HepG2 (cell line): ENCODE results near the gene KMT2E. TPM values are rescaled to one million over a fixed set of nuclear protein-coding genes. Genes with fewer than 3 reads are reported as not detected.

Experiments
- ELF1 ChIP-seq: sonication (generic); formaldehyde crosslinking; IDR thresholded peaks from 2 replicates; pipeline ENCODE4 v1.4.0; 2020; ENCODE audit warnings: missing genetic modification reagents
- EP300 ChIP-seq, 3 experiments: sonication (generic) in 1 of 3; formaldehyde crosslinking in 1 of 3; IDR thresholded peaks; 2 replicates each; pipeline versions ENCODE4 v1.5.1 to v1.6.1; 2011 to 2020; ENCODE audit warnings: low read depth in 2 of 3, low read length in 2 of 3, borderline replicate concordance in 1 of 3, improper control_type of control experiment in 1 of 3, mild to moderate bottlenecking in 1 of 3, missing genetic modification reagents in 1 of 3, moderate library complexity in 1 of 3
- HOXA3 ChIP-seq: sonication (generic); formaldehyde crosslinking; IDR thresholded peaks from 2 replicates; pipeline ENCODE4 v1.5.0; 2020; ENCODE audit warnings: missing genetic modification reagents
- IKZF1 ChIP-seq: fragments of 450-650 bp; IDR thresholded peaks from 2 replicates; pipeline ENCODE4 v1.7.1; 2016
- MAFG ChIP-seq: sonication (generic); formaldehyde crosslinking; IDR thresholded peaks from 2 replicates; pipeline ENCODE4 v1.5.1; 2020; ENCODE audit warnings: mild to moderate bottlenecking, missing genetic modification reagents
- NFYC ChIP-seq: IDR thresholded peaks from 2 replicates; pipeline ENCODE4 v1.6.1; 2016; ENCODE audit warnings: missing genetic modification reagents, missing compliant biosample characterization
- NR1H2 ChIP-seq: sonication (generic); formaldehyde crosslinking; IDR thresholded peaks from 2 replicates; pipeline ENCODE4 v1.8.1; 2022; ENCODE audit warnings: low read depth, missing genetic modification reagents, borderline replicate concordance
- PRPF4 ChIP-seq: fragments of 200-400 bp; formaldehyde crosslinking; IDR thresholded peaks from 2 replicates; pipeline ENCODE4 v1.6.1; 2016; ENCODE audit warnings: low read length, low read depth; ENCODE audit not compliant: poor library complexity, severe bottlenecking
- SALL2 ChIP-seq: sonication (generic); formaldehyde crosslinking; IDR thresholded peaks from 2 replicates; pipeline ENCODE4 v1.8.1; 2023; ENCODE audit warnings: mild to moderate bottlenecking, missing genetic modification reagents, inconsistent platforms
- TMF1 ChIP-seq: sonication (generic); formaldehyde crosslinking; IDR thresholded peaks from 2 replicates; pipeline ENCODE4 v1.8.1; 2022; ENCODE audit warnings: low read depth, missing genetic modification reagents
- ZBTB20 ChIP-seq: sonication (generic); formaldehyde crosslinking; IDR thresholded peaks from 2 replicates; pipeline ENCODE4 v1.8.1; 2023; ENCODE audit warnings: missing genetic modification reagents, low read depth, mild to moderate bottlenecking, borderline replicate concordance
- ZFP41 ChIP-seq: sonication (generic); formaldehyde crosslinking; IDR thresholded peaks from 2 replicates; pipeline ENCODE4 v1.4.0; 2020; ENCODE audit warnings: mild to moderate bottlenecking, missing genetic modification reagents, borderline replicate concordance
- ZKSCAN5 ChIP-seq: sonication (generic); formaldehyde crosslinking; IDR thresholded peaks from 2 replicates; pipeline ENCODE4 v1.5.1; 2020; ENCODE audit warnings: mild to moderate bottlenecking, missing genetic modification reagents
- ZMYM4 ChIP-seq: sonication (generic); formaldehyde crosslinking; IDR thresholded peaks from 2 replicates; pipeline ENCODE4 v1.8.1; 2023; ENCODE audit warnings: mild to moderate bottlenecking, missing genetic modification reagents
- ZNF280D ChIP-seq: sonication (generic); formaldehyde crosslinking; IDR thresholded peaks from 2 replicates; pipeline ENCODE4 v1.5.1; 2020; ENCODE audit warnings: mild to moderate bottlenecking, missing genetic modification reagents
- ZNF512 ChIP-seq: sonication (generic); formaldehyde crosslinking; IDR thresholded peaks from 2 replicates; pipeline ENCODE4 v1.4.0; 2020; ENCODE audit warnings: mild to moderate bottlenecking, missing genetic modification reagents
- ZNF552 ChIP-seq: sonication (generic); formaldehyde crosslinking; IDR thresholded peaks from 2 replicates; pipeline ENCODE4 v1.9.0; 2022; ENCODE audit warnings: missing genetic modification reagents, mild to moderate bottlenecking, borderline replicate concordance
- ZNF629 ChIP-seq: sonication (generic); formaldehyde crosslinking; conservative IDR thresholded peaks from 2 replicates; pipeline ENCODE4 v1.5.0; 2020; ENCODE audit warnings: missing genetic modification reagents
- ZXDC ChIP-seq: sonication (generic); formaldehyde crosslinking; IDR thresholded peaks from 2 replicates; pipeline ENCODE4 v1.5.0; 2020; ENCODE audit warnings: mild to moderate bottlenecking, missing genetic modification reagents
- polyA plus RNA-seq, 8 experiments: library from polyadenylated mRNA; depleted of rRNA in 3 of 8; stranded (reverse) in 7 of 8; unstranded in 1 of 8; fragments of >200 nt; fragmentation: Illumina TruSeq in 4 of 8; extraction: Trizol in 4 of 8; gene quantifications; 2 replicates each; pipeline versions ENCODE4 v1.2.1 to v1.2.3, GENCODE V29; 2011 to 2016; ENCODE audit warnings: low read depth in 4 of 8, missing spikeins in 1 of 8, mixed read lengths in 1 of 8; ENCODE audit not compliant: insufficient read depth in 1 of 8
- total RNA-seq, 5 experiments: library from RNA; depleted of rRNA; stranded (reverse); fragments of >200 nt; fragmentation: Illumina TruSeq; extraction: Trizol; gene quantifications; 2 replicates each; pipeline ENCODE4 v1.2.3, GENCODE V29; 2016; ENCODE audit warnings: low read depth in 1 of 5

KMT2E gene
- total and polyA plus RNA-seq, 2 of the 13 experiments (the other 11 are each of a cell fraction or from before 2014, with no cell fraction given): 6.3 to 24.4 TPM

- TF ChIP-seq PRPF4: peak; percentile 36
- no peak for TF ChIP-seq ZNF629 (CRISPR knock-in tag)
- no peak for TF ChIP-seq NFYC
- TF ChIP-seq MAFG (CRISPR knock-in tag): no peak
- TF ChIP-seq ZFP41 (CRISPR knock-in tag): no peak
- TF ChIP-seq ZBTB20 (CRISPR knock-in tag): peak; percentile 74; the same call in 1 of the 2 replicates
- TF ChIP-seq ELF1 (CRISPR knock-in tag): no peak
- TF ChIP-seq SALL2 (CRISPR knock-in tag): peak; percentile 92
- TF ChIP-seq IKZF1: no peak
- peak; percentile 89 for TF ChIP-seq TMF1 (CRISPR knock-in tag)
- peak; percentile 36; the same call in 1 of the 2 replicates for TF ChIP-seq ZMYM4 (CRISPR knock-in tag)
- no peak for TF ChIP-seq NR1H2 (CRISPR knock-in tag)
- peak; percentile 99 for TF ChIP-seq HOXA3 (CRISPR knock-in tag)
- TF ChIP-seq ZXDC (CRISPR knock-in tag): peak; percentile 100
- 0 out of 2 replicates have a peak, but pooled peaks have one; percentile 60 for TF ChIP-seq ZNF552 (CRISPR knock-in tag)
- TF ChIP-seq EP300 (IDR thresholded peaks at IDR 0.05; ENCODE audit: low read depth in 2 of 2, low read length in 2 of 2): peak in 1 of 2 experiments; percentile 17; a peak in 1 of 4 replicates
- no peak for TF ChIP-seq EP300 (CRISPR knock-in tag; IDR thresholded peaks at IDR 0.05; ENCODE audit: borderline replicate concordance)
- peak; percentile 20; the same call in 1 of the 2 replicates for TF ChIP-seq ZNF280D
- no peak for TF ChIP-seq ZKSCAN5 (CRISPR knock-in tag)
- TF ChIP-seq ZNF512: no peak
Measured at GRCh38 chr7:105013816-105014692, at the start of gene KMT2E (continued).
